Activated CD4-positive, alpha-beta T cell treated with anti-CD3 and anti-CD28 coated beads, Interleukin-2, amount 50 U/mL, for 24 hours (primary cell): ENCODE data around the gene HMCN1.

Experiments
- DNase-seq, 2 donors: peaks; one replicate each; pipeline ENCODE4 v3.0.0-alpha.2; 2020; ENCODE audit warnings: low read depth in 1 of 2, low spot score in 1 of 2

Gene HMCN1

GRCh38 chr1:185803241-185803640 is 69.0 kb downstream of the HMCN1 start:
- no peak for DNase-seq

- no peak for DNase-seq
Observed at GRCh38 chr1:185804206-185804605, 70.0 kb downstream of the HMCN1 start.

GRCh38 chr1:185804608-185805007 is 70.4 kb downstream of the HMCN1 start:
- no peak for DNase-seq

GRCh38 chr1:185807275-185807674 is 73.1 kb downstream of the HMCN1 start:
- DNase-seq: no peak

- DNase-seq: no peak
Observed at GRCh38 chr1:185808631-185809030, 74.4 kb downstream of the HMCN1 start.

GRCh38 chr1:185811073-185811709 is 77.0 kb downstream of the HMCN1 start:
- DNase-seq: no peak

GRCh38 chr1:185812934-185813333 is 78.7 kb downstream of the HMCN1 start:
- DNase-seq: no peak

GRCh38 chr1:185813401-185813979 is 79.3 kb downstream of the HMCN1 start:
- DNase-seq: peak in 1 of 2 donors; percentile 2

GRCh38 chr1:185816460-185816859 is 82.3 kb downstream of the HMCN1 start:
- no peak for DNase-seq

- DNase-seq: no peak
Observed at GRCh38 chr1:185819798-185820197, 85.6 kb downstream of the HMCN1 start.

- DNase-seq: no peak
Observed at GRCh38 chr1:185821612-185822385, 87.6 kb downstream of the HMCN1 start.

GRCh38 chr1:185823467-185823866 is 89.3 kb downstream of the HMCN1 start:
- DNase-seq: no peak

- no peak for DNase-seq
Observed at GRCh38 chr1:185824106-185824505, 89.9 kb downstream of the HMCN1 start.

GRCh38 chr1:185825556-185825955 is 91.4 kb downstream of the HMCN1 start:
- no peak for DNase-seq

- DNase-seq: no peak
Observed at GRCh38 chr1:185834371-185834905, 100.2 kb downstream of the HMCN1 start.

- no peak for DNase-seq
Observed at GRCh38 chr1:185835191-185835590, 101.0 kb downstream of the HMCN1 start.

- no peak for DNase-seq
Observed at GRCh38 chr1:185837711-185838110, 103.5 kb downstream of the HMCN1 start.

GRCh38 chr1:185838111-185838510 is 103.9 kb downstream of the HMCN1 start:
- no peak for DNase-seq

GRCh38 chr1:185840880-185841279 is 106.7 kb downstream of the HMCN1 start:
- no peak for DNase-seq

- DNase-seq: no peak
Observed at GRCh38 chr1:185843297-185843869, 109.2 kb downstream of the HMCN1 start.

- DNase-seq: no peak
Observed at GRCh38 chr1:185843986-185844385, 109.8 kb downstream of the HMCN1 start.
